Breast epithelium (tissue), 4 donors: ENCODE measurements around the gene UBP1. TPM values are rescaled to one million over a fixed set of nuclear protein-coding genes. Genes with fewer than 3 reads are reported as not detected.

Experiments
- DNase-seq, 2 donors: peaks; one replicate each; pipeline ENCODE4 v3.0.0-alpha.2; 2019; ENCODE audit warnings: low spot score in 2 of 2
- H3K27ac ChIP-seq, 2 donors: fragments of 200-600 bp; sonication (generic) in 1 of 2; one replicate each; pipeline ENCODE4 v1.5.1; 2016 to 2019; ENCODE audit warnings: mild to moderate bottlenecking in 1 of 2
- H3K27me3 ChIP-seq, 2 donors: fragments of 200-600 bp; sonication (generic) in 1 of 2; one replicate each; pipeline versions ENCODE4 v1.5.1 to v1.6.0; 2017 to 2019; ENCODE audit warnings: control low read depth in 1 of 2, mild to moderate bottlenecking in 1 of 2
- H3K36me3 ChIP-seq: fragments of 200-600 bp; one replicate; pipeline ENCODE4 v1.5.1; 2019
- H3K4me1 ChIP-seq, 2 donors: fragments of 200-600 bp; sonication (generic); one replicate each; pipeline ENCODE4 v1.5.1; 2016 to 2019; ENCODE audit warnings: control low read depth in 1 of 2
- H3K4me3 ChIP-seq, 3 donors: fragments of 200-600 bp; sonication (generic); 1 replicate in 2 of 3; 2 replicates in 1 of 3; pipeline ENCODE4 v1.5.1; 2016 to 2019; ENCODE audit warnings: mild to moderate bottlenecking in 3 of 3, moderate library complexity in 2 of 3
- H3K9me3 ChIP-seq, 2 donors: fragments of 200-600 bp; sonication (generic) in 1 of 2; one replicate each; pipeline ENCODE4 v1.5.1; 2016 to 2019; ENCODE audit warnings: control low read depth in 1 of 2
- POLR2A ChIP-seq: fragments of 450-650 bp; IDR thresholded peaks from one replicate; pipeline ENCODE4 v1.6.1; 2016; ENCODE audit warnings: antibody characterized with exemption, mild to moderate bottlenecking, moderate library complexity
- POLR2AphosphoS5 ChIP-seq, 3 donors: sonication (generic); formaldehyde crosslinking; IDR thresholded peaks; one replicate each; pipeline ENCODE4 v1.6.1; 2017; ENCODE audit warnings: antibody characterized with exemption in 3 of 3
- intact Hi-C: fragments of 100-400 bp; cut with DNase I; formaldehyde crosslinking; loops from one replicate; pipeline ENCODE4 v1.15.1; 2023; ENCODE audit warnings: low total_unique reads
- total RNA-seq, 3 donors: library from RNA; depleted of rRNA; stranded (reverse); fragments of >200 nt; gene quantifications; one replicate each; pipeline ENCODE4 v1.1.0, GENCODE V29; 2016
- TF ChIP-seq, protein P1 (sequence below), 3 donors: fragments of 450-650 bp; IDR thresholded peaks; one replicate each; pipeline ENCODE4 v1.5.1; 2016 to 2017; ENCODE audit warnings: antibody characterized with exemption in 3 of 3, mild to moderate bottlenecking in 3 of 3, moderate library complexity in 3 of 3

UBP1 gene
- total RNA-seq, 3 donors from 2014 or later = 55.2 to 73.8 (median 69.5) TPM

DNA sequence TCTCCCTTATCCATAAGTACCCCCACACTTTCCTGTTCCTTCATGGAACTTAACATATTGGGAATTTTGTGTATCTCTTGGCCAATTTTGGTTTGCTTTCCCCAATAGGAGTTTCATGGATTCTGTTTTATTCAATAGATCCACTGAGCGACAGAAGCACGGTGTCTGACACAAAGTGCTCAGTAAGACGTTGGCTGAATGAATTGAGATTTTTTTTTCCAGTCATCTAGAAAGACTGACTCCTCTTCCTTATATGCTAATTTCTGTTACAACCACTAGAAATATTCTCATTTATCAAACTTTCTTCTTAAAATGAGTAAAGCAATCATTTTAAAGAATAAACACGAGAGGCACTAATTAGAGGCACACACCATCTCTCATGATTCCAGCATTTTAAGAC lies 48.1 kb downstream of the UBP1 start:
- H3K27me3 ChIP-seq = no peaks in the 10 kb centered on the region
- H3K4me3 ChIP-seq = no peak overlapping the region
- no peaks in the 10 kb centered on the region for H3K9me3 ChIP-seq
- intact Hi-C loops = no loop called here
- no peak overlapping the region for H3K27ac ChIP-seq
- H3K4me1 ChIP-seq = no peaks in the 10 kb centered on the region
- DNase-seq = no peak
- TF ChIP-seq POLR2A (no peak), POLR2AphosphoS5 (IDR thresholded peaks at IDR 0.05) (no peak)
- TF ChIP-seq, protein P1, sequence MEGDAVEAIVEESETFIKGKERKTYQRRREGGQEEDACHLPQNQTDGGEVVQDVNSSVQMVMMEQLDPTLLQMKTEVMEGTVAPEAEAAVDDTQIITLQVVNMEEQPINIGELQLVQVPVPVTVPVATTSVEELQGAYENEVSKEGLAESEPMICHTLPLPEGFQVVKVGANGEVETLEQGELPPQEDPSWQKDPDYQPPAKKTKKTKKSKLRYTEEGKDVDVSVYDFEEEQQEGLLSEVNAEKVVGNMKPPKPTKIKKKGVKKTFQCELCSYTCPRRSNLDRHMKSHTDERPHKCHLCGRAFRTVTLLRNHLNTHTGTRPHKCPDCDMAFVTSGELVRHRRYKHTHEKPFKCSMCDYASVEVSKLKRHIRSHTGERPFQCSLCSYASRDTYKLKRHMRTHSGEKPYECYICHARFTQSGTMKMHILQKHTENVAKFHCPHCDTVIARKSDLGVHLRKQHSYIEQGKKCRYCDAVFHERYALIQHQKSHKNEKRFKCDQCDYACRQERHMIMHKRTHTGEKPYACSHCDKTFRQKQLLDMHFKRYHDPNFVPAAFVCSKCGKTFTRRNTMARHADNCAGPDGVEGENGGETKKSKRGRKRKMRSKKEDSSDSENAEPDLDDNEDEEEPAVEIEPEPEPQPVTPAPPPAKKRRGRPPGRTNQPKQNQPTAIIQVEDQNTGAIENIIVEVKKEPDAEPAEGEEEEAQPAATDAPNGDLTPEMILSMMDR (IDR thresholded peaks at IDR 0.05) = no peak
- no peaks in the 10 kb centered on the region for H3K36me3 ChIP-seq

DNA sequence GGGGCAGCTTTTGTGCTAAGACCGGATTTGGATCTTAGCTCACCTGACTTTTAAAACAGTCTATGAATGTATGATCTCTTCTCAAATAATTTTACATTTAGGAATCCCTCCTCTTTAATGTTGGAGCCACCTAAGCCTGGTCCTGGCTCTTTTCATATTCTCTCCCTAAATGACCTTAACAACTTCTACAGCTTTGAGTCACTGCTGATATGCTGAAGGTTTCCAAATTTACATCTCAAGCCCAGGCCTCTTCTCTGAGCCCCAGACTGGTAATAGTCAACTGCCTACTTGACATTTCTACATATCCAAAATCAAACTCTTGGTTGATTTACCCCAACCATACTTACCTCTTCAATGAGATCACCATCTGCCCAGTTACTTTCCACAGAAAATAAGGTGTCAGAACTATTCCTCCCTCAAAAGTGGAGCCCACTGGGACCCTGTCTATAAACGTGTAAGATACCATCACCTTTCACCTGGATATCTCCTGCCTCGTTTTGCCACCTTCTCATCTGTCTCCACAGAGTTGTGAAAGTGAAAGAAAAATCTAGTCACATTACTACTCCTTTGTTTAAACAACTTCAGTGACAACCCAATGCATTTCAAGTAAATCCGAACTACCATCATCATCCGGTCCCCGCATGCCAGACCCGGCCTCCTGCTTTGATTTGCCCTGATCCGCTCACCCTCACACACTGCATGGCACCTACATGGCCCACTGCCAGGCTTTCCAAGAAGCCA lies 48.8 kb downstream of the UBP1 start:
- intact Hi-C loops = no loop called here
- no peak for DNase-seq
- Histone ChIP-seq H3K4me1 (no peaks in the 10 kb centered on the region), H3K27ac (no peak overlapping the region), H3K36me3 (no peaks in the 10 kb centered on the region), H3K4me3 (no peak overlapping the region), H3K9me3 (no peaks in the 10 kb centered on the region), H3K27me3 (no peaks in the 10 kb centered on the region)
- TF ChIP-seq, protein P1 (IDR thresholded peaks at IDR 0.05) = no peak
- TF ChIP-seq POLR2AphosphoS5 (IDR thresholded peaks at IDR 0.05) = no peak
- TF ChIP-seq POLR2A = no peak

DNA sequence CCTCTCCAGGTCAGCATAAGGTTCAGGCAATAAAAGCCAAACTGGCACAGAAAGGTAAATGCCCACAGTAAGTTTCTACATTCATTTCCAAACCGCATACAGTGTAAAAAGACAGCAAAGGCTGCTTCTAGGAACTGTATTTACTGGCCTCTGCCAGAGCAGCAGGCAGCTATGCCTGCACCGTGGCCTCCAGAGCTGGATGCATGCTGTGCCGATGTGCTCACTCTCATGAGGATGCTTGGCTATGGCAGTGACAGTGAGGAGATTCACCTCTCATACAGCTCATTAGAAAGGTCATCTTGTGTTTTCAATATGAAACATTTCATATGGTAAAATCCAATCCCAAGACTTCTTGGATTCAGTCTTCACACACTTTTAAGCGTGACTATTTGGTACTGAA lies 50.3 kb downstream of the UBP1 start:
- Histone ChIP-seq H3K4me1 (no peaks in the 10 kb centered on the region), H3K9me3 (no peaks in the 10 kb centered on the region), H3K27me3 (no peaks in the 10 kb centered on the region), H3K36me3 (no peaks in the 10 kb centered on the region), H3K4me3 (no peak overlapping the region), H3K27ac (no peak overlapping the region)
- no peak for DNase-seq
- intact Hi-C loops = no loop called here
- TF ChIP-seq POLR2AphosphoS5 (IDR thresholded peaks at IDR 0.05) (no peak), POLR2A (no peak)

DNA sequence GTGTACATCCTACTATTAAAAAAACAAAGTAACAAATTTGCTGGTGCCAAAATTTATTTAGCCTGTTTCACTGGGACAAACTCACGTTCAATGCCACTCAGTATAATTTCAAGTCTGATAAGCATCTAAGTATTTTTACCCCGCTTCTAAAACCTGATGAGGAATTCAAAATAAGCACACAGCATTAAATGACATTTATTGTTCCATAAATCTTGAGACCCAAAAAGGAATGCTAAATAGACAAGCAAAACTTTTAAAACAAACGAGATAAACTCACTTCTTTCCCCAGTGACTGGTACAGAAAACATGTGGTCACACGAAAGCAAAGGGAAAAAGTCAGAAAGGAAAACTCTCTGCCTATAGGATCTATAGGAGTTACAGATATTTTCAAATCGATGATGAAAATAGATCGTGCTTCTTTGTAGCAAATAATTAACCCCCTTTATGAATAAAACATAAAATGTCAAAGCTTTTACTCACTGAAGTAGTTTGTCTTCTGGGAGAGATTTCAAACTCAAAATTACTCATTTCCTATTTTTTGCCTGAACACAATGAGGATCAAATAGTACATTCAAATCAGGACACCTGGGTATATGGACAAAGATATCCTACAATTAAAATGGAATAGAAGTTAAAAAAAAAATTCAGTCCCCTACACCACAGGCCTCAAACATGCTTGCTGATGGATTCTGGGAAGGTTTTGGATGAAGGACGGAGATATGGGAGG lies 51.7 kb downstream of the UBP1 start:
- intact Hi-C loops = no loop called here
- Histone ChIP-seq H3K27me3 (no peaks in the 10 kb centered on the region), H3K36me3 (no peaks in the 10 kb centered on the region)

DNA sequence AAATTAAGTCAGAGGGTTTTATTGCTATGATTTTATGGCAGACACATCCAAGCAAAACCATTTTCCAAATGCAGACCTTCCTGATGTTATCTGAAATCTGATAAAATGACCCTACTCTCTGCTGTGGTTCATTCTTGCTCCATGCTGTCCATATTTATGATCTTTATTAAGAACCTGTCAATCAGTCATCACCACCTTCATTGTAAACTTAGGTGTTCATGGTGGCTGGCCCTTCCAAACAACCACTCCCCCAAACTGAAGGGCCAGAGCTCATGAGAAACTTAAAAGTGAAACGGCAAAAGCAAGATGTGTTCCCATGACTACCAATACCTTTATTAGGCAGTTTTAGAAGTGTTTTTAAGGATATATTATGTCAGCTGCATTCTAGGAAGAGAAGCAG lies 53.6 kb downstream of the UBP1 start:
- no peaks in the 10 kb centered on the region for H3K4me1 ChIP-seq
- no peaks in the 10 kb centered on the region for H3K36me3 ChIP-seq
- H3K27me3 ChIP-seq = no peaks in the 10 kb centered on the region
- H3K27ac ChIP-seq = no peak overlapping the region
- H3K4me3 ChIP-seq = no peak overlapping the region
- DNase-seq = no peak
- intact Hi-C loops = no loop called here
- H3K9me3 ChIP-seq = no peaks in the 10 kb centered on the region
- TF ChIP-seq POLR2AphosphoS5 (IDR thresholded peaks at IDR 0.05) (no peak), POLR2A (no peak)
- TF ChIP-seq, protein P1 (IDR thresholded peaks at IDR 0.05) = no peak

More for the DNA sequence above, 51.7 kb downstream of the UBP1 start:
- H3K27ac ChIP-seq = no peak overlapping the region
- TF ChIP-seq, protein P1 (IDR thresholded peaks at IDR 0.05) = no peak
- TF ChIP-seq POLR2AphosphoS5 (IDR thresholded peaks at IDR 0.05) (no peak), POLR2A (no peak)
- no peaks in the 10 kb centered on the region for H3K4me1 ChIP-seq
- H3K9me3 ChIP-seq = no peaks in the 10 kb centered on the region
- no peak overlapping the region for H3K4me3 ChIP-seq
- DNase-seq = no peak
